HepG2 (cell line): ENCODE measurements around the gene CELSR2. TPM values are rescaled to one million over a fixed set of nuclear protein-coding genes. Genes with fewer than 3 reads are reported as not detected.

Experiments used
- ARID3A ChIP-seq: IDR thresholded peaks from 2 replicates; pipeline ENCODE4 v1.6.1; 2012; ENCODE audit warnings: low read depth, low read length, improper control_type of control experiment
- BCL6 ChIP-seq: IDR thresholded peaks from 2 replicates; pipeline ENCODE4 v1.6.1; 2016; ENCODE audit warnings: missing genetic modification reagents, missing compliant biosample characterization
- BHLHE40 ChIP-seq: IDR thresholded peaks from 2 replicates; pipeline ENCODE4 v1.6.1; 2011; ENCODE audit warnings: low read length, improper control_type of control experiment
- HMGXB3 ChIP-seq: sonication (generic); formaldehyde crosslinking; IDR thresholded peaks from 2 replicates; pipeline ENCODE4 v1.4.0; 2020; ENCODE audit warnings: missing genetic modification reagents, borderline replicate concordance
- HNRNPUL1 ChIP-seq: fragments of 200-400 bp; formaldehyde crosslinking; IDR thresholded peaks from 2 replicates; pipeline ENCODE4 v1.6.1; 2017; ENCODE audit warnings: low read depth, mild to moderate bottlenecking, low read length, moderate library complexity
- MAX ChIP-seq: IDR thresholded peaks from 2 replicates; pipeline ENCODE4 v1.6.1; 2012; ENCODE audit warnings: inconsistent platforms
- NFAT5 ChIP-seq: sonication (generic); formaldehyde crosslinking; IDR thresholded peaks from 2 replicates; pipeline ENCODE4 v1.4.0; 2020; ENCODE audit warnings: missing genetic modification reagents
- NFYC ChIP-seq: IDR thresholded peaks from 2 replicates; pipeline ENCODE4 v1.6.1; 2016; ENCODE audit warnings: missing genetic modification reagents, missing compliant biosample characterization
- NR2F6 ChIP-seq, 2 experiments: IDR thresholded peaks; 2 replicates each; pipeline ENCODE4 v1.6.1; 2016; ENCODE audit warnings: antibody characterized with exemption in 1 of 2, mild to moderate bottlenecking in 1 of 2
- THYN1 ChIP-seq: sonication (generic); formaldehyde crosslinking; IDR thresholded peaks from 2 replicates; pipeline ENCODE4 v1.8.1; 2023; ENCODE audit warnings: low read depth, mild to moderate bottlenecking, moderate library complexity, missing genetic modification reagents, borderline replicate concordance
- UBTF ChIP-seq: sonication (generic); formaldehyde crosslinking; IDR thresholded peaks from 2 replicates; pipeline ENCODE4 v1.4.0; 2020; ENCODE audit warnings: mild to moderate bottlenecking, missing genetic modification reagents
- ZNF552 ChIP-seq: sonication (generic); formaldehyde crosslinking; IDR thresholded peaks from 2 replicates; pipeline ENCODE4 v1.9.0; 2022; ENCODE audit warnings: missing genetic modification reagents, mild to moderate bottlenecking, borderline replicate concordance
- ZNF652 ChIP-seq: IDR thresholded peaks from 2 replicates; pipeline ENCODE4 v1.6.1; 2016; ENCODE audit warnings: low read depth, borderline replicate concordance
- ZNF839 ChIP-seq: sonication (generic); formaldehyde crosslinking; IDR thresholded peaks from 2 replicates; pipeline ENCODE4 v1.4.0; 2020; ENCODE audit warnings: missing genetic modification reagents, mild to moderate bottlenecking, borderline replicate concordance
- polyA plus RNA-seq, 8 experiments: library from polyadenylated mRNA; depleted of rRNA in 3 of 8; stranded (reverse) in 7 of 8; unstranded in 1 of 8; fragments of >200 nt; fragmentation: Illumina TruSeq in 4 of 8; extraction: Trizol in 4 of 8; gene quantifications; 2 replicates each; pipeline versions ENCODE4 v1.2.1 to v1.2.3, GENCODE V29; 2011 to 2016; ENCODE audit warnings: low read depth in 4 of 8, missing spikeins in 1 of 8, mixed read lengths in 1 of 8; ENCODE audit not compliant: insufficient read depth in 1 of 8
- total RNA-seq, 5 experiments: library from RNA; depleted of rRNA; stranded (reverse); fragments of >200 nt; fragmentation: Illumina TruSeq; extraction: Trizol; gene quantifications; 2 replicates each; pipeline ENCODE4 v1.2.3, GENCODE V29; 2016; ENCODE audit warnings: low read depth in 1 of 5

CELSR2 gene
- total and polyA plus RNA-seq, 2 of the 13 experiments (the other 11 are each of a cell fraction or from before 2014, with no cell fraction given) = 4.0 to 6.6 TPM

GRCh38 chr1:109263234-109263596 lies 13.9 kb downstream of the CELSR2 start (continued):
- TF ChIP-seq NFYC (CRISPR knock-in tag) = no peak
- no peak for TF ChIP-seq ZNF552 (CRISPR knock-in tag)
- no peak for TF ChIP-seq NR2F6 (IDR thresholded peaks at IDR 0.05)
- no peak for TF ChIP-seq NR2F6 (CRISPR knock-in tag; IDR thresholded peaks at IDR 0.05)
- TF ChIP-seq HNRNPUL1 = no peak
- TF ChIP-seq ZNF652 (CRISPR knock-in tag) = no peak
- TF ChIP-seq MAX = no peak
- TF ChIP-seq BHLHE40 = no peak
- no peak for TF ChIP-seq ARID3A
- TF ChIP-seq NFAT5 (CRISPR knock-in tag) = no peak
- no peak for TF ChIP-seq UBTF
- no peak for TF ChIP-seq ZNF839 (CRISPR knock-in tag)
- no peak for TF ChIP-seq THYN1
- no peak for TF ChIP-seq BCL6
- no peak for TF ChIP-seq HMGXB3
